ENCODE measurements around the gene SLC23A2.
"Not testable (repeated sequence)": the region's sequence is repeated elsewhere in the genome, so short reads cannot be mapped to it uniquely, and the experiment has no call there.

The SLC23A2 gene

GRCh38 chr20:4937407-4938319, 63.6 kb downstream of the SLC23A2 start:
- in situ Hi-C loops (cut with MboI; ENCODE audit: low sequenced_read_pairs) = no loop called here

- in situ Hi-C loops (cut with MboI; ENCODE audit: low sequenced_read_pairs) = no loop called here
Observed at GRCh38 chr20:4936851-4937406, 64.4 kb downstream of the SLC23A2 start.

- in situ Hi-C loops (cut with MboI; ENCODE audit: low sequenced_read_pairs) = no loop called here
Observed at GRCh38 chr20:4936392-4936850, 64.9 kb downstream of the SLC23A2 start.

GRCh38 chr20:4932061-4932460, 69.2 kb downstream of the SLC23A2 start:
- in situ Hi-C loops (cut with MboI; ENCODE audit: low sequenced_read_pairs) = no loop called here

- in situ Hi-C loops (cut with MboI; ENCODE audit: low sequenced_read_pairs) = no loop called here
Observed at GRCh38 chr20:4929686-4930397, 71.5 kb downstream of the SLC23A2 start.

GRCh38 chr20:4926531-4927156, 74.7 kb downstream of the SLC23A2 start:
- in situ Hi-C loops (cut with MboI; ENCODE audit: low sequenced_read_pairs) = no loop called here

- in situ Hi-C loops (cut with MboI; ENCODE audit: low sequenced_read_pairs) = no loop called here
Observed at GRCh38 chr20:4925842-4926530, 75.3 kb downstream of the SLC23A2 start.

- in situ Hi-C loops (cut with MboI; ENCODE audit: low sequenced_read_pairs) = no loop called here
Observed at GRCh38 chr20:4924446-4924845, 76.9 kb downstream of the SLC23A2 start.

- in situ Hi-C loops (cut with MboI; ENCODE audit: low sequenced_read_pairs) = no loop called here
Observed at GRCh38 chr20:4924032-4924431, 77.3 kb downstream of the SLC23A2 start.

GRCh38 chr20:4922186-4922585, 79.1 kb downstream of the SLC23A2 start:
- in situ Hi-C loops (cut with MboI; ENCODE audit: low sequenced_read_pairs) = no loop called here

- in situ Hi-C loops (cut with MboI; ENCODE audit: low sequenced_read_pairs) = not testable (repeated sequence)
Observed at GRCh38 chr20:4921271-4921670, 80.0 kb downstream of the SLC23A2 start.

- in situ Hi-C loops (cut with MboI; ENCODE audit: low sequenced_read_pairs) = no loop called here
Observed at GRCh38 chr20:4920655-4921054, 80.7 kb downstream of the SLC23A2 start.

- in situ Hi-C loops (cut with MboI; ENCODE audit: low sequenced_read_pairs) = no loop called here
Observed at GRCh38 chr20:4920131-4920530, 81.2 kb downstream of the SLC23A2 start.

- in situ Hi-C loops (cut with MboI; ENCODE audit: low sequenced_read_pairs) = no loop called here
Observed at GRCh38 chr20:4919047-4919704, 82.1 kb downstream of the SLC23A2 start.

GRCh38 chr20:4918473-4918872, 82.8 kb downstream of the SLC23A2 start:
- in situ Hi-C loops (cut with MboI; ENCODE audit: low sequenced_read_pairs) = no loop called here

- in situ Hi-C loops (cut with MboI; ENCODE audit: low sequenced_read_pairs) = no loop called here
Observed at GRCh38 chr20:4916971-4917881, 84.1 kb downstream of the SLC23A2 start.

- in situ Hi-C loops (cut with MboI; ENCODE audit: low sequenced_read_pairs) = no loop called here
Observed at GRCh38 chr20:4913147-4913546, 88.2 kb downstream of the SLC23A2 start.

- in situ Hi-C loops (cut with MboI; ENCODE audit: low sequenced_read_pairs) = no loop called here
Observed at GRCh38 chr20:4912380-4913142, 88.7 kb downstream of the SLC23A2 start.
